ENCODE measurements around the gene POLR2E.

Gene POLR2E

DNA sequence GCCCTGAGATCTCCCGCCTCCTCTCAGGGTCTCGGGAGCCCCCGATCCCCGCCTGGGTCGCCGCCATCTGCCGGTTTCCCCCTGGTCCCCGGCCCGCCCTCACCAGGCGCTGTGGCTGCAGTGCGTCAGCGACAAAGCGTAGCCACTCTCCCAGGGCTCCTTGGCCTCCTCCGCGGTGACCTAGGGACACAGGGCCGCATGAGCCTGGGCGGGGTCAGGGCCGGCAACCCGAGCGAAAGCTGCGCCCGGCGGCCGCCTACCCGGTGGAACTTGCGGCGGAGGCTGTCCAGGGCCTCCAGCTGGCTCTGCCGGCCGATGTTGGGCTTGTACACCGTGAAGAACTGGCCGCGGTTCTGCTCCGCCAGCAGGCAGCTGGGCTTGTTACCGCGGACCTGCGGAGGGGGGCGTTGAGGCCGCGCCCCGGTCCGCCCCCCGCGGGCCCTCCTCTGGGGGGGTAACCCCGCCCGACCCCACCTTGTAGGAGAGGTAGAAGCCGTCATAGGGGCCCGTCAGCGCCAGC, 13.9 kb upstream of the POLR2E start:
- H2AFZ ChIP-seq (ENCODE audit: low read depth), result no peak overlapping the region
- TF ChIP-seq, protein P1, sequence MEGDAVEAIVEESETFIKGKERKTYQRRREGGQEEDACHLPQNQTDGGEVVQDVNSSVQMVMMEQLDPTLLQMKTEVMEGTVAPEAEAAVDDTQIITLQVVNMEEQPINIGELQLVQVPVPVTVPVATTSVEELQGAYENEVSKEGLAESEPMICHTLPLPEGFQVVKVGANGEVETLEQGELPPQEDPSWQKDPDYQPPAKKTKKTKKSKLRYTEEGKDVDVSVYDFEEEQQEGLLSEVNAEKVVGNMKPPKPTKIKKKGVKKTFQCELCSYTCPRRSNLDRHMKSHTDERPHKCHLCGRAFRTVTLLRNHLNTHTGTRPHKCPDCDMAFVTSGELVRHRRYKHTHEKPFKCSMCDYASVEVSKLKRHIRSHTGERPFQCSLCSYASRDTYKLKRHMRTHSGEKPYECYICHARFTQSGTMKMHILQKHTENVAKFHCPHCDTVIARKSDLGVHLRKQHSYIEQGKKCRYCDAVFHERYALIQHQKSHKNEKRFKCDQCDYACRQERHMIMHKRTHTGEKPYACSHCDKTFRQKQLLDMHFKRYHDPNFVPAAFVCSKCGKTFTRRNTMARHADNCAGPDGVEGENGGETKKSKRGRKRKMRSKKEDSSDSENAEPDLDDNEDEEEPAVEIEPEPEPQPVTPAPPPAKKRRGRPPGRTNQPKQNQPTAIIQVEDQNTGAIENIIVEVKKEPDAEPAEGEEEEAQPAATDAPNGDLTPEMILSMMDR (conservative IDR thresholded peaks at IDR 0.05; ENCODE audit: low read depth, low read length), result no peak
- no peaks in the 10 kb centered on the region for H3K27me3 ChIP-seq (ENCODE audit: insufficient read depth, low read depth)
- no peak overlapping the region for H3K4me3 ChIP-seq (IDR thresholded peaks at IDR 0.05; ENCODE audit: insufficient read depth, low read depth, low read length)
- H3K79me2 ChIP-seq (ENCODE audit: insufficient read depth, low read depth), result no peaks in the 10 kb centered on the region
- no peaks in the 10 kb centered on the region for H3K36me3 ChIP-seq (ENCODE audit: insufficient read depth)
- H3K27ac ChIP-seq, result no peak overlapping the region
- no peaks in the 10 kb centered on the region for H3K4me1 ChIP-seq (ENCODE audit: low read depth, poor library complexity, severe bottlenecking)
- H3K9ac ChIP-seq, result no peak overlapping the region
- no peak overlapping the region for H3K4me2 ChIP-seq
- H4K20me1 ChIP-seq (ENCODE audit: insufficient read depth), result no peaks in the 10 kb centered on the region

- no peaks in the 10 kb centered on the region for H3K27me3 ChIP-seq (ENCODE audit: insufficient read depth, low read depth)
- no peaks in the 10 kb centered on the region for H3K79me2 ChIP-seq (ENCODE audit: insufficient read depth, low read depth)
- H4K20me1 ChIP-seq (ENCODE audit: insufficient read depth), result no peaks in the 10 kb centered on the region
- TF ChIP-seq, protein P1 (conservative IDR thresholded peaks at IDR 0.05; ENCODE audit: low read depth, low read length), result no peak
- no peak overlapping the region for H3K4me3 ChIP-seq (IDR thresholded peaks at IDR 0.05; ENCODE audit: insufficient read depth, low read depth, low read length)
- no peaks in the 10 kb centered on the region for H3K36me3 ChIP-seq (ENCODE audit: insufficient read depth)
- H3K4me2 ChIP-seq, result no peak overlapping the region
- H3K4me1 ChIP-seq (ENCODE audit: low read depth, poor library complexity, severe bottlenecking), result peaks cover under 1% of the 10 kb centered on the region
- H3K9ac ChIP-seq, result no peak overlapping the region
- H3K27ac ChIP-seq, result no peak overlapping the region
- H2AFZ ChIP-seq (ENCODE audit: low read depth), result no peak overlapping the region
These were observed 13.3 kb upstream of the POLR2E start for GRCh38 chr19:1108291-1109031.

DNA sequence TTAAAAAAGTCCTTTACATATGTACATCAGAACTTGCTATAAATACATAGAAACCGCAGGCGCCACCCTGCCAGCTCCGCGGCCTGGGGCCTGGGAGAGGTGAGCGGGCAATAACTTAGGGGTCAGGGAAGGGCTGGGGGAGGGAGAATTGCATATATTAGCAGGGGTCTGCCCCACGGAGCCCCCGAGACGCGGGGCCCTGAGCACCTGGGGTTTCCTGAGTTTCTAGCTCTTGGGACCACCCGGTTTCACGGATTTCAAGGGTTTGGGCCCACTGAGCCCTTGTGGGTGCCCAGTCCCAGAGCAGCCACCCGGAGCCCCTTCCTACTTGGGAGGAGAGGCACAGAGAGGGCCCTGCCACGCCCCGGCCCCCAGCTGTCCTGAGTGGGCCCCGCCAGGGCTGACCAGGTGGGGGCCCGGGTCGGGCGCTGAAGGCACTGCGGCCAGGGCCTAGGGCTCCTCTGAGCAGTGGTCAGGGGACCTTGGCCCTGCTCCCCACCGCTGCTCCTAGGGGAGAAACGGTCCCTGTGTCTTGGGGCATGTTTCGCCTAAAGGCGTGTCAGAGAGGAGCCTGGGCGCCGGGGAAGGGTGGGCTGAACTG, 12.6 kb upstream of the POLR2E start:
- no peak overlapping the region for H3K4me3 ChIP-seq (IDR thresholded peaks at IDR 0.05; ENCODE audit: insufficient read depth, low read depth, low read length)
- H2AFZ ChIP-seq (ENCODE audit: low read depth), result no peak overlapping the region
- H3K79me2 ChIP-seq (ENCODE audit: insufficient read depth, low read depth), result no peaks in the 10 kb centered on the region
- no peak overlapping the region for H3K4me2 ChIP-seq
- no peaks in the 10 kb centered on the region for H3K36me3 ChIP-seq (ENCODE audit: insufficient read depth)
- H3K9ac ChIP-seq, result no peak overlapping the region
- H4K20me1 ChIP-seq (ENCODE audit: insufficient read depth), result no peaks in the 10 kb centered on the region
- peaks cover 7% of the 10 kb centered on the region for H3K4me1 ChIP-seq (ENCODE audit: low read depth, poor library complexity, severe bottlenecking)
- TF ChIP-seq, protein P1 (conservative IDR thresholded peaks at IDR 0.05; ENCODE audit: low read depth, low read length), result no peak
- no peak overlapping the region for H3K27ac ChIP-seq
- no peaks in the 10 kb centered on the region for H3K27me3 ChIP-seq (ENCODE audit: insufficient read depth, low read depth)

- H3K36me3 ChIP-seq (ENCODE audit: insufficient read depth), result no peaks in the 10 kb centered on the region
- H3K4me3 ChIP-seq (IDR thresholded peaks at IDR 0.05; ENCODE audit: insufficient read depth, low read depth, low read length), result no peak overlapping the region
- no peaks in the 10 kb centered on the region for H3K79me2 ChIP-seq (ENCODE audit: insufficient read depth, low read depth)
- H3K27me3 ChIP-seq (ENCODE audit: insufficient read depth, low read depth), result no peaks in the 10 kb centered on the region
- TF ChIP-seq, protein P1 (conservative IDR thresholded peaks at IDR 0.05; ENCODE audit: low read depth, low read length), result no peak
- no peak overlapping the region for H2AFZ ChIP-seq (ENCODE audit: low read depth)
- H4K20me1 ChIP-seq (ENCODE audit: insufficient read depth), result no peaks in the 10 kb centered on the region
- H3K9ac ChIP-seq, result no peak overlapping the region
- no peak overlapping the region for H3K27ac ChIP-seq
- peaks cover 15% of the 10 kb centered on the region for H3K4me1 ChIP-seq (ENCODE audit: low read depth, poor library complexity, severe bottlenecking)
- H3K4me2 ChIP-seq, result no peak overlapping the region
These were observed 11.9 kb upstream of the POLR2E start for GRCh38 chr19:1106841-1107660.
